OCI-M1 (cell line): Measurements from ENCODE around the gene RMND5A.
"Not testable (repeated sequence)": the region's sequence is repeated elsewhere in the genome, so short reads cannot be mapped to it uniquely, and the experiment has no call there.

Experiments
- DNase-seq: peaks from one replicate; lab custom pipeline; 2025; lab: John Stamatoyannopoulos, UW

The RMND5A gene

GRCh38 chr2:86719637-86720539, at the start of gene RMND5A:
Gene RMND5A, plus strand, starts transcription at chr2:86720291. Its CDS starts 377 bp downstream, at chr2:86720668.
- DNase-seq, result peak; percentile 97

- no peak for DNase-seq
These were observed 48.6 kb upstream of the RMND5A start for GRCh38 chr2:86671337-86671981.

GRCh38 chr2:86672027-86672545, 48.0 kb upstream of the RMND5A start:
- DNase-seq, result no peak

GRCh38 chr2:86673011-86673410, 47.1 kb upstream of the RMND5A start:
- no peak for DNase-seq

- DNase-seq, result no peak
These were observed 46.0 kb upstream of the RMND5A start for GRCh38 chr2:86673986-86674670.

GRCh38 chr2:86675104-86675503, 45.0 kb upstream of the RMND5A start:
- DNase-seq, result no peak

- DNase-seq, result no peak
These were observed 44.5 kb upstream of the RMND5A start for GRCh38 chr2:86675511-86676015.

- DNase-seq, result no peak
These were observed 42.3 kb upstream of the RMND5A start for GRCh38 chr2:86677816-86678215.

- no peak for DNase-seq
These were observed 41.1 kb upstream of the RMND5A start for GRCh38 chr2:86679036-86679435.

GRCh38 chr2:86685351-86685750, 34.7 kb upstream of the RMND5A start:
- DNase-seq, result no peak

- DNase-seq, result no peak
These were observed 33.6 kb upstream of the RMND5A start for GRCh38 chr2:86686460-86686859.

GRCh38 chr2:86686905-86687304, 33.2 kb upstream of the RMND5A start:
- no peak for DNase-seq

- DNase-seq, result no peak
These were observed 24.9 kb upstream of the RMND5A start for GRCh38 chr2:86695053-86695691.

- DNase-seq, result peak; percentile 31
These were observed 22.5 kb upstream of the RMND5A start for GRCh38 chr2:86697551-86698104.

- DNase-seq, result no peak
These were observed 19.4 kb upstream of the RMND5A start for GRCh38 chr2:86700690-86701089.

GRCh38 chr2:86703704-86704361, 16.3 kb upstream of the RMND5A start:
- DNase-seq, result no peak

GRCh38 chr2:86704459-86704971, 15.6 kb upstream of the RMND5A start:
- DNase-seq, result no peak

- DNase-seq, result no peak
These were observed 13.9 kb upstream of the RMND5A start for GRCh38 chr2:86706220-86706619.

- DNase-seq, result no peak
These were observed 13.2 kb upstream of the RMND5A start for GRCh38 chr2:86706935-86707334.

- not testable (repeated sequence) for DNase-seq
These were observed 12.0 kb upstream of the RMND5A start for GRCh38 chr2:86708126-86708525.
